GM12892 (cell line): ENCODE measurements around the gene CDH13.

Source experiments
- POLR2A ChIP-seq: IDR thresholded peaks from 2 replicates; pipeline ENCODE4 v1.6.1; 2011; ENCODE audit warnings: low read depth, low read length, control low read depth
- POLR2AphosphoS5 ChIP-seq: IDR thresholded peaks from 2 replicates; pipeline ENCODE4 v1.6.1; 2011; ENCODE audit warnings: low read depth, low read length, control low read depth
- TAF1 ChIP-seq: IDR thresholded peaks from 2 replicates; pipeline ENCODE4 v1.6.1; 2011; ENCODE audit warnings: low read depth, mild to moderate bottlenecking, control low read depth, low read length, borderline replicate concordance

DNA sequence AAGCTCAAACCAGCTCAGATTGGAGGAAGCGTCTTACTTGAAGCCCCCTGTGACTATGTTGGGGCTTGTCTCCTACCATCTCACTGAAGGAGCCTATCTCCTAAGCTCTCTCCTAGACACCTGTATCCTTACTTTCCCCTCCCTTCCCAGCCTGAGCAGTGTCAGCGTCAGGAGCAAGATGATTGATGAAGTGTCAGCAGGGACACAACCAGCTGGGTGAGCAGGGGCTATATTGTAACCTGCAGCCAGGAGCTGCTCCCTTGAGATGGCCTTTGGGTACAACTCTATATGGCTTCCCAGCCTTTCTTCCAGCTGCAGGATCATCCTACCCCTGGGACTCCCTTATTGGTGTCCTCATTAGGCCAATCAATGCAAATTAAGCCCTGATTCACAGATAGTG, 1097.8 kb downstream of the CDH13 start:
- TF ChIP-seq POLR2AphosphoS5 (no peak), POLR2A (no peak), TAF1 (no peak)
